Stimulated activated effector memory CD8-positive, alpha-beta T cell treated with anti-CD3 and anti-CD28 coated beads, Interleukin-12 subunit alpha, Interleukin-12 subunit beta, amount 100 ng/mL, for 72 hours (primary cell): Measurements from ENCODE around the gene PTCH2.

ENCODE experiments used
- ATAC-seq: fragments of 150-1000 bp; cut with Tn5 transposase; 2 replicates; pipeline ENCODE4 v1.10.0; 2021
- DNase-seq, 2 donors: peaks; one replicate each; pipeline ENCODE4 v3.0.0; 2021 to 2022; ENCODE audit warnings: low spot score in 2 of 2
- H3K27ac Mint-ChIP-seq: one replicate; pipeline ENCODE4 v1.8.0; 2022; ENCODE audit warnings: mild to moderate bottlenecking, mixed read lengths
- H3K36me3 Mint-ChIP-seq: one replicate; pipeline ENCODE4 v1.8.0; 2022; ENCODE audit warnings: mild to moderate bottlenecking, mixed read lengths
- H3K4me1 Mint-ChIP-seq: one replicate; pipeline ENCODE4 v1.8.0; 2022; ENCODE audit warnings: mixed read lengths
- H3K4me3 Mint-ChIP-seq: one replicate; pipeline ENCODE4 v1.8.0; 2022; ENCODE audit warnings: mild to moderate bottlenecking, mixed read lengths
- H3K9me3 Mint-ChIP-seq: one replicate; pipeline ENCODE4 v1.8.0; 2022; ENCODE audit warnings: mixed read lengths

The PTCH2 gene

GRCh38 chr1:44787506-44787905, 55.5 kb downstream of the PTCH2 start:
- no peaks in the 10 kb centered on the region for H3K9me3 Mint-ChIP-seq
- H3K36me3 Mint-ChIP-seq: peaks cover 15% of the 10 kb centered on the region
- H3K4me1 Mint-ChIP-seq: peaks cover 34% of the 10 kb centered on the region
- ATAC-seq: no peak
- H3K27ac Mint-ChIP-seq: no peak overlapping the region
- no peak overlapping the region for H3K4me3 Mint-ChIP-seq
- DNase-seq: no peak

GRCh38 chr1:44786841-44787426, 56.1 kb downstream of the PTCH2 start:
- no peaks in the 10 kb centered on the region for H3K9me3 Mint-ChIP-seq
- peaks cover 21% of the 10 kb centered on the region for H3K36me3 Mint-ChIP-seq
- H3K4me3 Mint-ChIP-seq: peak overlapping the region; percentile 69

GRCh38 chr1:44786138-44786840, 56.8 kb downstream of the PTCH2 start:
- Mint-ChIP-seq H3K36me3 (peaks cover 28% of the 10 kb centered on the region), H3K4me3 (peak overlapping the region; percentile 69), H3K27ac (peak overlapping the region; percentile 93), H3K9me3 (no peaks in the 10 kb centered on the region), H3K4me1 (peaks cover 34% of the 10 kb centered on the region)
- ATAC-seq: peak; percentile 79
- DNase-seq: peak; percentile 81 to 93

More at GRCh38 chr1:44786841-44787426, 56.1 kb downstream of the PTCH2 start:
- peak overlapping the region; percentile 93 for H3K27ac Mint-ChIP-seq
- peaks cover 34% of the 10 kb centered on the region for H3K4me1 Mint-ChIP-seq
- ATAC-seq (no peak), DNase-seq (no peak)

- Mint-ChIP-seq H3K4me1 (peaks cover 35% of the 10 kb centered on the region), H3K4me3 (peak overlapping the region; percentile 69), H3K27ac (peak overlapping the region; percentile 93), H3K9me3 (no peaks in the 10 kb centered on the region), H3K36me3 (peaks cover 34% of the 10 kb centered on the region)
- DNase-seq (no peak), ATAC-seq (no peak)
These were observed 57.4 kb downstream of the PTCH2 start for GRCh38 chr1:44785501-44786137.

- H3K27ac Mint-ChIP-seq: peak overlapping the region; percentile 93
- ATAC-seq: no peak
- H3K4me3 Mint-ChIP-seq: peak overlapping the region; percentile 69
- DNase-seq: peak in 1 of 2 donors; percentile 59
- peaks cover 40% of the 10 kb centered on the region for H3K4me1 Mint-ChIP-seq
- peaks cover 40% of the 10 kb centered on the region for H3K36me3 Mint-ChIP-seq
- no peaks in the 10 kb centered on the region for H3K9me3 Mint-ChIP-seq
These were observed 58.0 kb downstream of the PTCH2 start for GRCh38 chr1:44785029-44785380.

GRCh38 chr1:44784094-44785028, 58.7 kb downstream of the PTCH2 start:
- Mint-ChIP-seq H3K36me3 (peaks cover 47% of the 10 kb centered on the region), H3K4me3 (peak overlapping the region; percentile 69), H3K9me3 (no peaks in the 10 kb centered on the region), H3K27ac (peak overlapping the region; percentile 93), H3K4me1 (peaks cover 40% of the 10 kb centered on the region)
- peak in 1 of 2 donors; percentile 69 for DNase-seq
- peak; percentile 40 for ATAC-seq

- Mint-ChIP-seq H3K27ac (peak overlapping the region; percentile 52), H3K4me1 (peaks cover 43% of the 10 kb centered on the region), H3K36me3 (peaks cover 54% of the 10 kb centered on the region), H3K4me3 (peak overlapping the region; percentile 69), H3K9me3 (no peaks in the 10 kb centered on the region)
- ATAC-seq (no peak), DNase-seq (no peak)
These were observed 59.4 kb downstream of the PTCH2 start for GRCh38 chr1:44783697-44784093.

GRCh38 chr1:44780583-44781121, 62.4 kb downstream of the PTCH2 start:
- Mint-ChIP-seq H3K4me1 (peaks cover 49% of the 10 kb centered on the region), H3K9me3 (no peaks in the 10 kb centered on the region), H3K36me3 (peaks cover 84% of the 10 kb centered on the region), H3K4me3 (no peak overlapping the region), H3K27ac (peak overlapping the region; percentile 86)
- ATAC-seq (no peak), DNase-seq (no peak)

GRCh38 chr1:44778705-44779576, 64.1 kb downstream of the PTCH2 start:
- ATAC-seq (no peak), DNase-seq (no peak)
- Mint-ChIP-seq H3K4me1 (peaks cover 49% of the 10 kb centered on the region), H3K36me3 (peaks cover 92% of the 10 kb centered on the region), H3K27ac (peak overlapping the region; percentile 86), H3K4me3 (peak overlapping the region; percentile 86), H3K9me3 (no peaks in the 10 kb centered on the region)

- Mint-ChIP-seq H3K4me3 (peak overlapping the region; percentile 86), H3K36me3 (peaks cover 84% of the 10 kb centered on the region), H3K4me1 (peaks cover 43% of the 10 kb centered on the region), H3K27ac (peak overlapping the region; percentile 97), H3K9me3 (no peaks in the 10 kb centered on the region)
- ATAC-seq: no peak
- no peak for DNase-seq
These were observed 65.0 kb downstream of the PTCH2 start for GRCh38 chr1:44777969-44778635.

GRCh38 chr1:44777547-44777946, 65.5 kb downstream of the PTCH2 start:
- ATAC-seq: no peak
- no peak for DNase-seq
- Mint-ChIP-seq H3K4me1 (peaks cover 42% of the 10 kb centered on the region), H3K27ac (peak overlapping the region; percentile 97), H3K36me3 (peaks cover 78% of the 10 kb centered on the region), H3K9me3 (no peaks in the 10 kb centered on the region), H3K4me3 (peak overlapping the region; percentile 86)

GRCh38 chr1:44776730-44777068, 66.4 kb downstream of the PTCH2 start:
- H3K4me1 Mint-ChIP-seq: peaks cover 42% of the 10 kb centered on the region
- H3K36me3 Mint-ChIP-seq: peaks cover 70% of the 10 kb centered on the region
- H3K9me3 Mint-ChIP-seq: no peaks in the 10 kb centered on the region
- H3K27ac Mint-ChIP-seq: peak overlapping the region; percentile 97
- peak overlapping the region; percentile 86 for H3K4me3 Mint-ChIP-seq
- ATAC-seq (no peak), DNase-seq (peak in 1 of 2 donors; percentile 58)

- H3K4me3 Mint-ChIP-seq: peak overlapping the region; percentile 86
- no peaks in the 10 kb centered on the region for H3K9me3 Mint-ChIP-seq
- DNase-seq: no peak
- ATAC-seq: peak; percentile 31
- peaks cover 64% of the 10 kb centered on the region for H3K36me3 Mint-ChIP-seq
- H3K4me1 Mint-ChIP-seq: peaks cover 42% of the 10 kb centered on the region
- peak overlapping the region; percentile 97 for H3K27ac Mint-ChIP-seq
These were observed 66.9 kb downstream of the PTCH2 start for GRCh38 chr1:44775930-44776729.
